UCSD-AML1 (cell line): ENCODE measurements around the gene SPR.
A peak's percentile ranks its signal among the peaks of the same experiment; 100 is the strongest.

ENCODE experiments used
- DNase-seq: peaks from one replicate; lab custom pipeline; 2025; ENCODE audit not compliant: unreplicated experiment; lab: John Stamatoyannopoulos, UW

The SPR gene

GRCh38 chr2:72931280-72931910, 44.2 kb downstream of the SPR start:
- no peak for DNase-seq

GRCh38 chr2:72932045-72932740, 45.0 kb downstream of the SPR start:
- DNase-seq: no peak

- no peak for DNase-seq
Measured at GRCh38 chr2:72932805-72933204, 45.6 kb downstream of the SPR start.

GRCh38 chr2:72933207-72933606, 46.0 kb downstream of the SPR start:
- no peak for DNase-seq

- DNase-seq: no peak
Measured at GRCh38 chr2:72933646-72934151, 46.5 kb downstream of the SPR start.

GRCh38 chr2:72934683-72935610, 47.7 kb downstream of the SPR start:
- peak; percentile 17 for DNase-seq

GRCh38 chr2:72935611-72935957, 48.4 kb downstream of the SPR start:
- no peak for DNase-seq

- no peak for DNase-seq
Measured at GRCh38 chr2:72936660-72937355, 49.6 kb downstream of the SPR start.

GRCh38 chr2:72937356-72937669, 50.1 kb downstream of the SPR start:
- DNase-seq: no peak

- no peak for DNase-seq
Measured at GRCh38 chr2:72938455-72938854, 51.2 kb downstream of the SPR start.

- no peak for DNase-seq
Measured at GRCh38 chr2:72940361-72940760, 53.2 kb downstream of the SPR start.

GRCh38 chr2:72940786-72941185, 53.6 kb downstream of the SPR start:
- no peak for DNase-seq
